WTC11 (cell line): ENCODE measurements around the gene ROR2. TPM values are rescaled to one million over a fixed set of nuclear protein-coding genes. Genes with fewer than 3 reads are reported as not detected.
A peak's percentile ranks its signal among the peaks of the same experiment; 100 is the strongest.

Experiments
- ATAC-seq: fragments of 200-7000 bp; cut with Tn5 transposase; 2 replicates; pipeline ENCODE4 v1.10.0; 2021; ENCODE audit warnings: mild to moderate bottlenecking, moderate library complexity
- CTCF ChIA-PET: fragments of 300-600 bp; sonication (Branson Sonifier 250); formaldehyde crosslinking; loops from one replicate; lab custom pipeline; 2021; ENCODE audit warnings: antibody characterized with exemption; lab: Charles Lee
- POLR2A ChIA-PET: fragments of 350-600 bp; sonication (Branson Sonifier 250); formaldehyde crosslinking; loops from one replicate; lab custom pipeline; 2021; ENCODE audit warnings: antibody characterized with exemption; lab: Charles Lee
- DNase-seq: peaks from one replicate; pipeline ENCODE4 v3.0.0; 2021; ENCODE audit warnings: low spot score
- H3K27ac Mint-ChIP-seq: 2 replicates; pipeline ENCODE4 v1.8.0; 2021; ENCODE audit warnings: mixed read lengths
- H3K27me3 Mint-ChIP-seq: 2 replicates; pipeline ENCODE4 v1.8.0; 2021; ENCODE audit warnings: low read depth, mild to moderate bottlenecking, moderate library complexity, mixed read lengths
- H3K36me3 Mint-ChIP-seq: 2 replicates; pipeline ENCODE4 v1.8.0; 2021; ENCODE audit warnings: mixed read lengths
- H3K4me1 Mint-ChIP-seq: 2 replicates; pipeline ENCODE4 v1.8.0; 2022; ENCODE audit warnings: mixed read lengths
- H3K4me3 Mint-ChIP-seq: 2 replicates; pipeline ENCODE4 v1.8.0; 2021; ENCODE audit warnings: mild to moderate bottlenecking, moderate library complexity, mixed read lengths
- H3K9me3 Mint-ChIP-seq: 2 replicates; pipeline ENCODE4 v1.8.0; 2021; ENCODE audit warnings: mixed read lengths
- ATF2 ChIP-seq: sonication (generic); formaldehyde crosslinking; IDR thresholded peaks from 2 replicates; pipeline ENCODE4 v1.8.1; 2022; ENCODE audit warnings: low read depth, missing genetic modification reagents, borderline replicate concordance
- ATF6 ChIP-seq: sonication (generic); formaldehyde crosslinking; IDR thresholded peaks from 2 replicates; pipeline ENCODE4 v1.8.1; 2023; ENCODE audit warnings: mild to moderate bottlenecking, missing genetic modification reagents
- CREB1 ChIP-seq: sonication (generic); formaldehyde crosslinking; IDR thresholded peaks from 2 replicates; pipeline ENCODE4 v1.8.0; 2023; ENCODE audit warnings: mild to moderate bottlenecking, missing genetic modification reagents
- ETV6 ChIP-seq: sonication (generic); formaldehyde crosslinking; IDR thresholded peaks from 2 replicates; pipeline ENCODE4 v1.8.1; 2022; ENCODE audit warnings: mild to moderate bottlenecking, missing genetic modification reagents
- FOXK1 ChIP-seq: sonication (generic); formaldehyde crosslinking; IDR thresholded peaks from 2 replicates; pipeline ENCODE4 v1.8.0; 2022; ENCODE audit warnings: mild to moderate bottlenecking, moderate library complexity, missing genetic modification reagents
- FOXP4 ChIP-seq: sonication (generic); formaldehyde crosslinking; IDR thresholded peaks from 2 replicates; pipeline ENCODE4 v1.8.0; 2022; ENCODE audit warnings: mild to moderate bottlenecking, missing genetic modification reagents
- IRF1 ChIP-seq: sonication (generic); formaldehyde crosslinking; IDR thresholded peaks from 2 replicates; pipeline ENCODE4 v1.8.0; 2023; ENCODE audit warnings: missing genetic modification reagents
- NFYB ChIP-seq: sonication (generic); formaldehyde crosslinking; conservative IDR thresholded peaks from 2 replicates; pipeline ENCODE4 v1.8.0; 2022; ENCODE audit warnings: low read depth, missing genetic modification reagents
- RORB ChIP-seq: fragments of 250-450 bp; sonication (Bioruptor Pico); IDR thresholded peaks from 2 replicates; pipeline ENCODE4 v1.9.0; 2021; ENCODE audit warnings: mild to moderate bottlenecking
- SP1 ChIP-seq: sonication (generic); formaldehyde crosslinking; conservative IDR thresholded peaks from 2 replicates; pipeline ENCODE4 v1.8.1; 2022; ENCODE audit warnings: missing genetic modification reagents
- TCF7 ChIP-seq: sonication (generic); formaldehyde crosslinking; IDR thresholded peaks from 2 replicates; pipeline ENCODE4 v1.8.0; 2022; ENCODE audit warnings: mild to moderate bottlenecking, low read depth, missing genetic modification reagents, moderate library complexity
- TEAD4 ChIP-seq: sonication (generic); formaldehyde crosslinking; IDR thresholded peaks from 2 replicates; pipeline ENCODE4 v1.8.0; 2022; ENCODE audit warnings: mild to moderate bottlenecking, missing genetic modification reagents
- ZNF232 ChIP-seq: sonication (generic); formaldehyde crosslinking; IDR thresholded peaks from 2 replicates; pipeline ENCODE4 v1.8.0; 2022; ENCODE audit warnings: mild to moderate bottlenecking, missing genetic modification reagents
- ZNF263 ChIP-seq: sonication (generic); formaldehyde crosslinking; IDR thresholded peaks from 2 replicates; pipeline ENCODE4 v1.8.1; 2022; ENCODE audit warnings: low read depth, mild to moderate bottlenecking, moderate library complexity, missing genetic modification reagents
- total RNA-seq: library from RNA; stranded (reverse); gene quantifications from 3 replicates; pipeline ENCODE4 v1.2.3, GENCODE V29; 2021
- TF ChIP-seq, protein P1 (sequence below): sonication (generic); formaldehyde crosslinking; conservative IDR thresholded peaks from 2 replicates; pipeline ENCODE4 v1.8.1; 2022; ENCODE audit warnings: mild to moderate bottlenecking, missing genetic modification reagents
- TF ChIP-seq, protein P2 (sequence below): fragments of 250-450 bp; sonication (Bioruptor Pico); IDR thresholded peaks from 2 replicates; pipeline ENCODE4 v2.1.2; 2022; ENCODE audit warnings: mild to moderate bottlenecking, moderate library complexity
- TF ChIP-seq, protein P3 (sequence below): sonication (generic); formaldehyde crosslinking; IDR thresholded peaks from 2 replicates; pipeline ENCODE4 v1.8.0; 2022; ENCODE audit warnings: mild to moderate bottlenecking, missing genetic modification reagents

The ROR2 gene
- total RNA-seq, 1 experiment from 2014 or later: 19.8 TPM

DNA sequence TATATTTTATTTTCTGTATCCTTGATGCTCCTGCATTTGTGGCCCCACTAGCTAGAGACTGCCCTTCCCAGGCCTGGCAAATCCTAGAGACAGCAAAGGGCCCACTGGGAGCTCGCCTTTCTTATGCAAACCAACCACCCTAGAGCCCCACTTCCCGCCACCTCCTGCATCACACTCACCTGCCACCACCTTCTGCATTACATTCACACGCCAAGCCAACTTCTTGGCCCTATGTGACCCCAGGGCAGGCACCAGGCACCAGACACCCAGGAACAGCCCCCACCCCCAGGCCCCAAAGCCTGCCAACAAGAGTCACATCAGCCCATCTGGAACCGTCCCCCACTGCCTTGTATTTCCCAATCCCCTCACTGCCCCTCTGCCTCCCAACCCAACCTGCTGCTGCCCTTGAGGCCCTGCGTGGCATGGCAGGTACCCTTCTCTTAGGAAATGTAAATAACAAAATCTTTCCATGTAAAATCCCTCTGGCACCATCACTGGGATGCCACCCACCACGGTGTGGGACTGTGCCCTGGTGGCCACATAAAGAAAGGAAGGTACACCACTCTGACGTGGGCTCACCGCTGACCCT, 22.0 kb downstream of the ROR2 start:
- DNase-seq: no peak
- ChIA-PET CTCF (interaction anchor here (0.6 to 1.8 kb wide), 6 partner anchors 10 to 170 kb away, joined by 3 to 9 read pairs (median 4); partner anchors contain the start of gene ROR2), POLR2A (no interaction called here)
- H3K27me3 Mint-ChIP-seq: peaks cover 51% of the 10 kb centered on the region
- H3K4me3 Mint-ChIP-seq: no peak overlapping the region
- ATAC-seq: peak; percentile 93
- TF ChIP-seq CREB1 (CRISPR knock-in tag) (no peak), ETV6 (CRISPR knock-in tag) (0 out of 2 replicates have a peak, but pooled peaks have one; percentile 24), FOXK1 (0 out of 2 replicates have a peak, but pooled peaks have one; percentile 34), FOXP4 (CRISPR knock-in tag) (no peak), ATF6 (CRISPR knock-in tag) (no peak), ZNF232 (CRISPR knock-in tag) (no peak)
- H3K9me3 Mint-ChIP-seq: peaks cover 36% of the 10 kb centered on the region
- no peak overlapping the region for H3K27ac Mint-ChIP-seq
- H3K36me3 Mint-ChIP-seq: peaks cover 37% of the 10 kb centered on the region
- H3K4me1 Mint-ChIP-seq: peaks cover 21% of the 10 kb centered on the region

DNA sequence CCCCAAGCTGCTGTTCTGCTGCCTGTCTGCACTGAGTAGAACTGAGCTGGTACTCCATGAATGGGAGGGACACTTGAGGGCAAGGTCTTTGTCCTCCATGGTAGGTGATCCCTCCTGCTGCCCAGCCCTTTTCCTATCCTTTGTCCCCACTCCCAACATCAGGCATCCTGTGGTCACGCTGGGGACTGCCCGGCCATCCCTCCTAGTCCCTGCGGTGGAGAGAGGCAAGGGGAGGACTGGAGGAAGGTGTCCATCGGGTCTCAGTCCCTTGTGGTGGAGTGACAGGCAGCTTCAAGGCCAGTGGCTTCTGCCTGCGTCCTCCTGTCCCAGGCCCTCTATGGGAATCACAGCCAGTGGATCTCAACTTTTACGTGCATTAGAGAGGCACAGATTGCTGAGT, 25.9 kb downstream of the ROR2 start:
- ATAC-seq (no peak), DNase-seq (no peak)
- peaks cover 52% of the 10 kb centered on the region for H3K27me3 Mint-ChIP-seq
- 0 out of 2 replicates have a peak, but pooled peaks cover 3% of the 10 kb centered on the region for H3K9me3 Mint-ChIP-seq
- ChIA-PET CTCF (no interaction called here), POLR2A (no interaction called here)
- peaks cover 7% of the 10 kb centered on the region for H3K36me3 Mint-ChIP-seq
- no peak overlapping the region for H3K4me3 Mint-ChIP-seq
- no peak overlapping the region for H3K27ac Mint-ChIP-seq
- peaks cover 54% of the 10 kb centered on the region for H3K4me1 Mint-ChIP-seq
- TF ChIP-seq TEAD4 (CRISPR knock-in tag): no peak
- no peak for TF ChIP-seq ZNF263 (CRISPR knock-in tag)
- TF ChIP-seq, protein P1, sequence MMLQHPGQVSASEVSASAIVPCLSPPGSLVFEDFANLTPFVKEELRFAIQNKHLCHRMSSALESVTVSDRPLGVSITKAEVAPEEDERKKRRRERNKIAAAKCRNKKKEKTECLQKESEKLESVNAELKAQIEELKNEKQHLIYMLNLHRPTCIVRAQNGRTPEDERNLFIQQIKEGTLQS (CRISPR knock-in tag): no peak
- TF ChIP-seq FOXK1: no peak
- TF ChIP-seq RORB (CRISPR knock-in tag): no peak
- TF ChIP-seq FOXP4 (CRISPR knock-in tag): no peak
- TF ChIP-seq, protein P2, sequence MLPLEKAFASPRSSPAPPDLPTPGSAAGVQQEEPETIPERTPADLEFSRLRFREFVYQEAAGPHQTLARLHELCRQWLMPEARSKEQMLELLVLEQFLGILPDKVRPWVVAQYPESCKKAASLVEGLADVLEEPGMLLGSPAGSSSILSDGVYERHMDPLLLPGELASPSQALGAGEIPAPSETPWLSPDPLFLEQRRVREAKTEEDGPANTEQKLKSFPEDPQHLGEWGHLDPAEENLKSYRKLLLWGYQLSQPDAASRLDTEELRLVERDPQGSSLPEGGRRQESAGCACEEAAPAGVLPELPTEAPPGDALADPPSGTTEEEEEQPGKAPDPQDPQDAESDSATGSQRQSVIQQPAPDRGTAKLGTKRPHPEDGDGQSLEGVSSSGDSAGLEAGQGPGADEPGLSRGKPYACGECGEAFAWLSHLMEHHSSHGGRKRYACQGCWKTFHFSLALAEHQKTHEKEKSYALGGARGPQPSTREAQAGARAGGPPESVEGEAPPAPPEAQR (CRISPR knock-in tag): no peak
- TF ChIP-seq ATF6 (CRISPR knock-in tag): no peak
- TF ChIP-seq ZNF232 (CRISPR knock-in tag): no peak
- TF ChIP-seq, protein P3, sequence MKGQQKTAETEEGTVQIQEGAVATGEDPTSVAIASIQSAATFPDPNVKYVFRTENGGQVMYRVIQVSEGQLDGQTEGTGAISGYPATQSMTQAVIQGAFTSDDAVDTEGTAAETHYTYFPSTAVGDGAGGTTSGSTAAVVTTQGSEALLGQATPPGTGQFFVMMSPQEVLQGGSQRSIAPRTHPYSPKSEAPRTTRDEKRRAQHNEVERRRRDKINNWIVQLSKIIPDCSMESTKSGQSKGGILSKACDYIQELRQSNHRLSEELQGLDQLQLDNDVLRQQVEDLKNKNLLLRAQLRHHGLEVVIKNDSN (CRISPR knock-in tag): no peak
- no peak for TF ChIP-seq NFYB (CRISPR knock-in tag)
- no peak for TF ChIP-seq ETV6 (CRISPR knock-in tag)
- TF ChIP-seq IRF1 (CRISPR knock-in tag): no peak
- no peak for TF ChIP-seq ATF2 (CRISPR knock-in tag)
- no peak for TF ChIP-seq TCF7 (CRISPR knock-in tag)
- no peak for TF ChIP-seq SP1 (CRISPR knock-in tag)
